Gastroesophageal sphincter (tissue), 3 donors: ENCODE measurements around the gene CECR2.

Source experiments
- CTCF ChIP-seq, 4 experiments: fragments of 200-600 bp in 2 of 4; fragments of 450-650 bp in 2 of 4; sonication (generic) in 1 of 4; IDR thresholded peaks; one replicate each; pipeline ENCODE4 v1.5.1; 2017 to 2019; ENCODE audit warnings: antibody characterized with exemption in 4 of 4, mild to moderate bottlenecking in 2 of 4, moderate library complexity in 2 of 4
- EP300 ChIP-seq: sonication (generic); formaldehyde crosslinking; IDR thresholded peaks from one replicate; pipeline ENCODE4 v1.6.1; 2017; ENCODE audit warnings: antibody characterized with exemption, mild to moderate bottlenecking
- POLR2A ChIP-seq, 2 donors: fragments of 450-650 bp; IDR thresholded peaks; one replicate each; pipeline ENCODE4 v1.6.1; 2017; ENCODE audit warnings: antibody characterized with exemption in 2 of 2, mild to moderate bottlenecking in 2 of 2, moderate library complexity in 1 of 2

GRCh38 chr22:17570851-17571631 is 201.8 kb downstream of the CECR2 start:
- TF ChIP-seq CTCF (IDR thresholded peaks at IDR 0.05) (no peak), POLR2A (IDR thresholded peaks at IDR 0.05) (peak; percentile 31 to 36), EP300 (peak; percentile 99)
